ENCODE measurements around the gene ZFPM1. TPM values are rescaled to one million over a fixed set of nuclear protein-coding genes. Genes with fewer than 3 reads are reported as not detected.

ZFPM1 gene
- total RNA-seq, 3 donors from 2014 or later, result 0.32 to 2.9 (median 2.3) TPM

DNA sequence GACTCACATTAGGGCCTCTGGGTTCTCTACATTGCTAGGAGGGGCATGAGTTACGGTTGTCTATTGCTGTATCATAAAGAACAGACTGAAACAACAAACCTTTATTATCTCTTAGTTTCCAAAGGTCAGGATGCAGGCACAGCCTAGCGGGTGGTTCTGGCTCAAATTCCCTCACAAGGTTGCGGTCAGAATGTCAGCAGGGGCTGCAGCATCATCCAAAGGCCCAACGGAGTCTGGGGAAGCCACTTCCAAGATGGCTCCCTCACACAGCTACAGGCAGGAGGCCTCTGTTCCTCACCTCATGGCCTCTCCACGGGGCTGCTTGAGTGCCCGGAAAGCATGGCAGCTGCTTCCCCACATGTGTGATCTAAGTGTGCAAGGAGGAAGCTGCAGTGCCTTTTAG is 29.6 kb upstream of the ZFPM1 start:
- TF ChIP-seq POLR2A (IDR thresholded peaks at IDR 0.05) (no peak), POLR2AphosphoS5 (IDR thresholded peaks at IDR 0.05) (no peak)
- TF ChIP-seq, protein P1, sequence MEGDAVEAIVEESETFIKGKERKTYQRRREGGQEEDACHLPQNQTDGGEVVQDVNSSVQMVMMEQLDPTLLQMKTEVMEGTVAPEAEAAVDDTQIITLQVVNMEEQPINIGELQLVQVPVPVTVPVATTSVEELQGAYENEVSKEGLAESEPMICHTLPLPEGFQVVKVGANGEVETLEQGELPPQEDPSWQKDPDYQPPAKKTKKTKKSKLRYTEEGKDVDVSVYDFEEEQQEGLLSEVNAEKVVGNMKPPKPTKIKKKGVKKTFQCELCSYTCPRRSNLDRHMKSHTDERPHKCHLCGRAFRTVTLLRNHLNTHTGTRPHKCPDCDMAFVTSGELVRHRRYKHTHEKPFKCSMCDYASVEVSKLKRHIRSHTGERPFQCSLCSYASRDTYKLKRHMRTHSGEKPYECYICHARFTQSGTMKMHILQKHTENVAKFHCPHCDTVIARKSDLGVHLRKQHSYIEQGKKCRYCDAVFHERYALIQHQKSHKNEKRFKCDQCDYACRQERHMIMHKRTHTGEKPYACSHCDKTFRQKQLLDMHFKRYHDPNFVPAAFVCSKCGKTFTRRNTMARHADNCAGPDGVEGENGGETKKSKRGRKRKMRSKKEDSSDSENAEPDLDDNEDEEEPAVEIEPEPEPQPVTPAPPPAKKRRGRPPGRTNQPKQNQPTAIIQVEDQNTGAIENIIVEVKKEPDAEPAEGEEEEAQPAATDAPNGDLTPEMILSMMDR (IDR thresholded peaks at IDR 0.05), result no peak
- intact Hi-C loops (cut with DNase I; ENCODE audit: low total_unique reads), result no loop called here
- Histone ChIP-seq H3K9me3 (no peaks in the 10 kb centered on the region), H3K4me1 (peaks cover 0 to 5% of the 10 kb centered on the region in 2 donors), H3K27ac (no peak overlapping the region), H3K27me3 (no peaks in the 10 kb centered on the region), H3K36me3 (no peaks in the 10 kb centered on the region), H3K4me3 (no peak overlapping the region)
- DNase-seq (ENCODE audit: low spot score in 2 of 2), result no peak

DNA sequence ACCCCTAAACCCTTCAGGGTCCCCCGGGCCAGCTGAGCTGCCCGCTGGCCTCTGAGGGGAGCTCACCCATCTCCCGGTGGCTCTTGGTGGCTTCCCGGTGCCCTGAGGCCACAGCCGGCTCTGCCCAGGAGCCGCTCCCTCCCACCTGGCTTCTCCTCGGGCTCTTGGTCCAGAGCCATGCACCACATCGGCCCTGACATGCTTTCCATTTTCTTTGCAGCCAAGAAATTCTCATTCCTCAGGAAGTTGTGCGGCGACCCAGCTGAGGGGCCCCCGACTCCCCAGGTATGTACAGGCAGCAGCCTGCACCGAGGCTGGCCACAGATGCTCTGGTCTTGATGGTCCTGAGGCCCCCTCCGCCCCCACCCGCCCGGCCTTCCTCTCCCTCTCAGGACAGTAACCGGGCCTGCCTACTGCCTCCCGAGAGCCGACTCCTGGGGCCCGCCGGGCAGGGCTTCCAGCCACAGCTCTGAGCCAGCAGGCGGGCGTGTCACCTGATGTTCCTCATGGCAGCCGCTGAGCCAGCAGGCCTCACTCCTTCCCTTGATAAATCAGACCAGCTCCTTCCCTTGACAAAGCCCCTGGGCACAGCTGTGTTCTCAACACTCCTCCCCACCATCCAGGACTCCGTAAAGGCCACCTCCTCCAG is 28.4 kb upstream of the ZFPM1 start:
- DNase-seq (ENCODE audit: low spot score in 2 of 2), result peak in 1 of 2 donors; percentile 46
- no peaks in the 10 kb centered on the region for H3K36me3 ChIP-seq
- intact Hi-C loops (cut with DNase I; ENCODE audit: low total_unique reads), result no loop called here
- H3K4me3 ChIP-seq, result peak overlapping the region in 2 of 3 donors; percentile 7 to 46
- no peaks in the 10 kb centered on the region for H3K27me3 ChIP-seq
- H3K4me1 ChIP-seq, result peaks cover 0 to 5% of the 10 kb centered on the region in 2 donors
- H3K9me3 ChIP-seq, result no peaks in the 10 kb centered on the region
- H3K27ac ChIP-seq, result peak overlapping the region; percentile 72 to 75
- TF ChIP-seq POLR2AphosphoS5 (IDR thresholded peaks at IDR 0.05) (no peak), POLR2A (IDR thresholded peaks at IDR 0.05) (no peak)
- TF ChIP-seq, protein P1 (IDR thresholded peaks at IDR 0.05), result no peak

DNA sequence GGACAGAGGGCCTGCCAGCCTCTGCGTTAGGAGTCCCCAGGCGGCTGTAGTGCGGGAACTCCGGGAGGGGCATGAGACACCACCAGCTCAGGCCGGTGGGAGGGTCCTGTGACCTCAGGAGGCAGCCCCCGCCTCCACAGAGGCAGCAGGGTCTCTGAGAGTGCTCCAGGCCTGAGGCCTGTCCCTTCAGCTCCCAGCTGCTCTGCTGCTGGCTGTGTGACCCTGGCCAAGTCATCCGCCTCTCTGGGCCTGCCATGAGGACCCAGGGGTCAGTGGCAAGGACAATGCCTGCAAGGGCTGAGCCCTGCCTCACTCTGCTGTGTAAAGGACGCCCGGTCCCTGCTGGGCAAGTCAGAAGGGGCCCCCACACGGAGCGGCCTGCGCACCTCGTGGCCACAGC is 27.1 kb upstream of the ZFPM1 start:
- H3K27me3 ChIP-seq, result peaks cover 0 to 11% of the 10 kb centered on the region in 2 donors
- H3K27ac ChIP-seq, result peak overlapping the region; percentile 72 to 75
- no peak overlapping the region for H3K4me3 ChIP-seq
- H3K9me3 ChIP-seq, result no peaks in the 10 kb centered on the region
- TF ChIP-seq POLR2AphosphoS5 (IDR thresholded peaks at IDR 0.05) (no peak), POLR2A (IDR thresholded peaks at IDR 0.05) (no peak)
- TF ChIP-seq, protein P1 (IDR thresholded peaks at IDR 0.05), result no peak
- peaks cover 0 to 5% of the 10 kb centered on the region in 2 donors for H3K4me1 ChIP-seq
- no peaks in the 10 kb centered on the region for H3K36me3 ChIP-seq
- intact Hi-C loops (cut with DNase I; ENCODE audit: low total_unique reads), result no loop called here
- DNase-seq (ENCODE audit: low spot score in 2 of 2), result no peak

DNA sequence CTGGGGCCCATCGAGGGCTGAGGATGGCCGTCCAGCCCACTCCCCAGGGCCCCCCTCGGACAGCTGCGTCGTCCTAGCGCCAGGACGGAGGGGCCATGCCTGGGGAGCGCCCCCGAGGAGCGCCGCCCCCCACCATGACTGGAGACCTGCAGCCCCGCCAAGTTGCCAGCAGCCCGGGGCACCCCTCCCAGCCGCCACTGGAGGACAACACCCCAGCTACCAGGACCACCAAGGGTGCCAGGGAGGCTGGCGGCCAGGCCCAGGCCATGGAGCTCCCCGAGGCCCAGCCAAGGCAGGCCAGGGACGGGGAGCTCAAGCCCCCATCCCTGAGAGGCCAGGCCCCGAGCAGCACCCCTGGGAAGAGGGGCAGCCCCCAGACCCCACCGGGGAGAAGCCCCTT is 25.7 kb upstream of the ZFPM1 start:
- Histone ChIP-seq H3K27ac (no peak overlapping the region), H3K27me3 (peaks cover 0 to 15% of the 10 kb centered on the region in 2 donors), H3K36me3 (no peaks in the 10 kb centered on the region), H3K4me3 (no peak overlapping the region), H3K9me3 (no peaks in the 10 kb centered on the region), H3K4me1 (peaks cover 0 to 5% of the 10 kb centered on the region in 2 donors)
- intact Hi-C loops (cut with DNase I; ENCODE audit: low total_unique reads), result no loop called here
- TF ChIP-seq POLR2AphosphoS5 (IDR thresholded peaks at IDR 0.05) (no peak), POLR2A (IDR thresholded peaks at IDR 0.05) (no peak)
- TF ChIP-seq, protein P1 (IDR thresholded peaks at IDR 0.05), result no peak
- DNase-seq (ENCODE audit: low spot score in 2 of 2), result no peak

DNA sequence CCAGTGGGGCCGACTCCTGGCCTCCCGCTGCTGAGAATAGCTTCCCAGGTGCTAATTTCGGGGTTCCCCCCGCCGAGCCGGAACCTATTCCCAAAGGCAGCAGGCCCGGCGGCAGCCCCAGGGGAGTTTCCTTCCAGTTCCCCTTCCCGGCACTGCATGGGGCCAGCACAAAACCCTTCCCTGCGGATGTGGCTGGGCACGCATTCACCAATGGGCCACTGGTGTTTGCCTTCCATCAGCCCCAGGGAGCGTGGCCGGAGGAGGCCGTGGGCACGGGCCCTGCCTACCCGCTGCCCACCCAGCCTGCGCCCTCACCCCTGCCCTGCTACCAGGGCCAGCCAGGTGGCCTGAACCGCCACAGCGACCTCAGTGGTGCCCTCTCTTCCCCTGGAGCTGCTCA is 24.9 kb upstream of the ZFPM1 start:
- Histone ChIP-seq H3K4me1 (peaks cover 0 to 5% of the 10 kb centered on the region in 2 donors), H3K36me3 (no peaks in the 10 kb centered on the region), H3K4me3 (no peak overlapping the region), H3K9me3 (no peaks in the 10 kb centered on the region), H3K27ac (no peak overlapping the region), H3K27me3 (peaks cover 0 to 15% of the 10 kb centered on the region in 2 donors)
- TF ChIP-seq, protein P1 (IDR thresholded peaks at IDR 0.05), result no peak
- TF ChIP-seq POLR2A (IDR thresholded peaks at IDR 0.05), result no peak
- TF ChIP-seq POLR2AphosphoS5 (IDR thresholded peaks at IDR 0.05), result no peak
- intact Hi-C loops (cut with DNase I; ENCODE audit: low total_unique reads), result no loop called here
- no peak for DNase-seq (ENCODE audit: low spot score in 2 of 2)
